ENCODE results near the gene CPTP.

Gene CPTP

GRCh38 chr1:1324524-1325287 is at the start of gene CPTP, which contains the start of gene INTS11:
Gene CPTP, plus strand, starts transcription at chr1:1324802. Its CDS starts 2,109 bp downstream, at chr1:1326911.
Gene INTS11, minus strand, starts transcription at chr1:1324660. Its CDS starts 52 bp downstream, at chr1:1324608.
- in situ Hi-C loops (cut with MboI; ENCODE audit: low sequenced_read_pairs): no loop called here

GRCh38 chr1:1274931-1275431 is 49.6 kb upstream of the CPTP start:
- in situ Hi-C loops (cut with MboI; ENCODE audit: low sequenced_read_pairs): no loop called here

- in situ Hi-C loops (cut with MboI; ENCODE audit: low sequenced_read_pairs): no loop called here
Observed at GRCh38 chr1:1275836-1276235, 48.8 kb upstream of the CPTP start.

GRCh38 chr1:1278620-1279019 is 46.0 kb upstream of the CPTP start:
- in situ Hi-C loops (cut with MboI; ENCODE audit: low sequenced_read_pairs): no loop called here

- in situ Hi-C loops (cut with MboI; ENCODE audit: low sequenced_read_pairs): no loop called here
Observed at GRCh38 chr1:1279028-1279427, 45.6 kb upstream of the CPTP start.

GRCh38 chr1:1280782-1281481 is 43.7 kb upstream of the CPTP start:
- in situ Hi-C loops (cut with MboI; ENCODE audit: low sequenced_read_pairs): no loop called here

GRCh38 chr1:1281533-1282321 is 42.9 kb upstream of the CPTP start:
- in situ Hi-C loops (cut with MboI; ENCODE audit: low sequenced_read_pairs): no loop called here

- in situ Hi-C loops (cut with MboI; ENCODE audit: low sequenced_read_pairs): no loop called here
Observed at GRCh38 chr1:1282998-1283397, 41.6 kb upstream of the CPTP start.

GRCh38 chr1:1283821-1284220 is 40.8 kb upstream of the CPTP start:
- in situ Hi-C loops (cut with MboI; ENCODE audit: low sequenced_read_pairs): no loop called here

- in situ Hi-C loops (cut with MboI; ENCODE audit: low sequenced_read_pairs): no loop called here
Observed at GRCh38 chr1:1284221-1285101, 40.1 kb upstream of the CPTP start.

GRCh38 chr1:1285102-1285571 is 39.5 kb upstream of the CPTP start:
- in situ Hi-C loops (cut with MboI; ENCODE audit: low sequenced_read_pairs): no loop called here

- in situ Hi-C loops (cut with MboI; ENCODE audit: low sequenced_read_pairs): no loop called here
Observed at GRCh38 chr1:1285611-1286311, 38.8 kb upstream of the CPTP start.

GRCh38 chr1:1286313-1287261 is 38.0 kb upstream of the CPTP start:
- in situ Hi-C loops (cut with MboI; ENCODE audit: low sequenced_read_pairs): no loop called here

GRCh38 chr1:1287288-1288110 is 37.1 kb upstream of the CPTP start:
- in situ Hi-C loops (cut with MboI; ENCODE audit: low sequenced_read_pairs): no loop called here

GRCh38 chr1:1290238-1290731 is 34.3 kb upstream of the CPTP start:
- in situ Hi-C loops (cut with MboI; ENCODE audit: low sequenced_read_pairs): no loop called here

GRCh38 chr1:1291023-1291528 is 33.5 kb upstream of the CPTP start:
- in situ Hi-C loops (cut with MboI; ENCODE audit: low sequenced_read_pairs): no loop called here
